Stimulated activated CD4-positive, alpha-beta T cell treated with anti-CD3 and anti-CD28 coated beads, TNF-alpha, amount 100 ng/mL, for 1 hour (primary cell): ENCODE results near the gene DGCR8.

Experiments used
- DNase-seq, 3 donors: peaks; one replicate each; pipeline ENCODE4 v3.0.0-alpha.2; 2020; ENCODE audit warnings: low read depth in 3 of 3, low spot score in 1 of 3

The DGCR8 gene

DNA sequence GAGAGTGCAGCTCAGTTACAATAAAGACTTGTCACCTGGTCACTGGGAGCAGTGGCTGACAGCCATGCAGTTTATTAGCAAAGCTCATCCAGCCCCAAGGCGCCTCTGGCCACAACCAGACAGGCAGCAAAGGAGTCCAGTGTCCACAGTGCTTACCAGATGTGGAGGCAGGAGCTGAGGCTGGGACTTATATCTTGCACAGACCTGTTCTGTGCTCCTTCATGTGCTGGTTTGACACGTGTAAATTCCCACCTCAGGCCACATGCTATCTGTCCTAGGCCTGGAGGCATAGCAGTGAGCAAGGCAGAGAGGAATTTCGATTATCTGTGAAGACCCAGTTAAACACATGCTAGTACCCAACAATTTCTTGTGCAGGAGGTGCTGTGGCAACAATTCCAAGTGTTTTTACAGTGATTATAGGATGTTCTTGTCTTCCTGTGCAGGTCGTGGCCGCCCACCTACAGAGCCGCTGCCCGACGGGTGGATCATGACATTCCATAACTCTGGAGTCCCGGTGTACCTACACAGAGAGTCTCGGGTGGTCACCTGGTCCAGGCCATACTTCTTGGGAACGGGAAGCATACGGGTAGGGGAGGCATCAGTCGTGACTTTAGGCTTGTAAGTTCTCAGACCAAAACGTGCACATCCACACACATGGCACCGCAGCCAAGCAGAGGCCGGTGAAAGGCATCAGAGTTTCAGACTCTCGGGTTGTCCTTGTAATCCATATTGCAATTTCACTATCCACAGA lies 9.4 kb downstream of the DGCR8 start:
- no peak for DNase-seq

DNA sequence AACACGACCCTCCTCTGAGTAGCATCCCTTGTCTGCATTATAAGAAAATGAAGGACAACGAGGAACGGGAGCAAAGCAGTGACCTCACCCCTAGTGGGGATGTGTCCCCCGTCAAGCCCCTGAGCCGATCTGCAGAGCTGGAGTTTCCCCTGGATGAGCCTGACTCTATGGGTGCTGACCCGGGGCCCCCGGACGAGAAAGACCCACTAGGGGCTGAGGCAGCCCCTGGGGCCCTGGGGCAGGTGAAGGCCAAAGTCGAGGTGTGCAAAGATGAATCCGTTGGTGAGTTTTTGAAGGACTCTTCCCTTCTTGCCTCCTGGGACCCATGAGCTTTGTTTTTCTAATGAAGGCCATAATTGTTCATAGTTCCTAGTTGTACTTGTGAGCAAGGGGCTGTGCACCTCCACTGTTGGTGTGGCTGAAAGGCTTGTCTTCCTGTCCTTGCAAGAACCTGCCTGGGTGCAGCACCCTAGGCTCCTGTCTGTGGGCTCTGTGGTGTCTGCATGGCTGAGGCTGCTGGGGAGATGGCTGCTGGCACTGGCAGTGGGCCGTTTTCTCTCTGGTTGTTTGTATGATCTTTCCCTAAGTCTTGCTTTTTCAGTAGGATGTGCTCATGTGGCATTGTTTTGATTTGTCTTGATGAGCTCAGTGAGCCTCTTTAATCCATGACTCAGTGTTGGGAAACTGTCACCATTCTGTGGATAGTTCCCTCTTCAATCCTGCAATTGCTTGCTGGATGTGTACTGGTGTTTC lies 10.1 kb downstream of the DGCR8 start:
- no peak for DNase-seq

DNA sequence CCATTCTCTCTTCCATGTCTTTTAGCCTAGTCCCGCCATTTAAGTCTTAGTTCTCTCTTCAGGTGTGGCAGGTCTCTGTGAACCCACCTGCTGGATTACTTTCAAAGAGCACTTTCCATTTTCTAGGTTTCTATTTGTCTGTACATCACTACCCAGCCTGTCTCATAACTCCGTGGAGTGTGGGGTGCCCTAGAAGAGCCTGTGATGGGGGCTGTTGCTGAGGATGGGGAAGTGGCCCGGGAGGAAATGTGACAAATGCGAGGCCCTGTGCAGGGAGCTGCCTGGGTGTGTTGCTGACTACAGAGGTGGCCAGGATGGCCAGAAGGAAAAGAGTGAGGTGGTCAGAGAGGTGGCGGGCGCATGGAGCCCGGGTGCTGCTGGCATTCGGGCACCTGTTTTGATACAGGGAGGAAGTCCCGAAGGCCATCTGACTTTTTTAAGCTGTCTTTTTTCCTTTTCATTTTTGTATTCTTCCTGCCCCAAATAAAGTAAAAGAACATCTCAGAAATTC lies 10.7 kb downstream of the DGCR8 start:
- DNase-seq: no peak

DNA sequence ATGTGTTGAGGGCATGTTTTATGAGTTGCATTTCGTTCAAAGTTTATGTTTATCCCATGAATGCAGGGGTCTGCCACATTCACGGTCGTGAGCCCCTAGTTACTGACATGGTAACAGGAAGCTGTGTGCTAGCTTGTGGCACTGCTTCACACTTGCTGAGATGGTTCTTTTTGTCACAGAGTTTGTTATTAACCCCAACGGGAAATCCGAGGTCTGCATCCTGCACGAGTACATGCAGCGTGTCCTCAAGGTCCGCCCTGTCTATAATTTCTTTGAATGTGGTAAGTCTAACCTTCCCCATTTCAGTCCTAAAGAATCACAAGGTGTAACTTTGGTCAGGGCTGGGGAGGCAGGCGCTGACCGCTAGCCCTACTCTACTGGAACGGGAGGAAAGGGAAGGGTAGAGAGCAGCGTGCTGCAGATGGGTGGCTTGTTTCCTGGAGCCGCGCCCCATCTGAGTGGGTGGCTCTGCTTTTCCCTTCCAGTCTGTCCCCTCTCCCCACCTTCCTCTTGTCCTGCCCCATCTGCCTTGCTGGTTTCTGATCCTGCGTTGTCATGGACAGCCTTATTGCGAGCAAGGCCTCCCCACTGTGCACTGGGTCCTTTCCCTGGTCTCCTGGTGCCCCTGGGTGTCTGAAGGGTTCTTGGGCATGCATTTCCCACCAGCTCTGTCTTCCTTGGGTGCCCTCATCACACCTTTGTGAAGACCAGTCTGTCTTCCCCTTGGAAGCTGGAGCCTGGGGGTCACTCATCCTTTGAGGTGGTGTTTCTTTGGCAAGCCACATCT lies 11.8 kb downstream of the DGCR8 start:
- no peak for DNase-seq

DNA sequence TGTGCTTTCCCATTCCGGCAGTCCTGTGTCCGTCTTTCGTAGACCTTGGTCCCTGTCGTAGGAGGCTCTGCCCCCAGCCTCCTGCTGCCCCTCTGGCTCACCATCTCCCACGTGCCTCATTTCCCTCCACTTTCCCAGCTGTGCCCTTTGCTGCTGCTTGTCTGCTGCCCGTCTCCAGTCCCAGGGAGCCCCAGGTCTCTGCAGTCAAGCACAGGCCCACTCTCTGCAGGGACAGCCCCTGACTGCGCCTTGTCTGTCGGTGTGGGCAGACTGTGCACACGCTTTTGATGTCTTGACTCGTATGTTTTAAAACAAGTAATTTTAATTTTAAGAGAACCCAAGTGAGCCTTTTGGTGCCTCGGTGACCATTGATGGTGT lies 12.4 kb downstream of the DGCR8 start:
- DNase-seq: no peak

DNA sequence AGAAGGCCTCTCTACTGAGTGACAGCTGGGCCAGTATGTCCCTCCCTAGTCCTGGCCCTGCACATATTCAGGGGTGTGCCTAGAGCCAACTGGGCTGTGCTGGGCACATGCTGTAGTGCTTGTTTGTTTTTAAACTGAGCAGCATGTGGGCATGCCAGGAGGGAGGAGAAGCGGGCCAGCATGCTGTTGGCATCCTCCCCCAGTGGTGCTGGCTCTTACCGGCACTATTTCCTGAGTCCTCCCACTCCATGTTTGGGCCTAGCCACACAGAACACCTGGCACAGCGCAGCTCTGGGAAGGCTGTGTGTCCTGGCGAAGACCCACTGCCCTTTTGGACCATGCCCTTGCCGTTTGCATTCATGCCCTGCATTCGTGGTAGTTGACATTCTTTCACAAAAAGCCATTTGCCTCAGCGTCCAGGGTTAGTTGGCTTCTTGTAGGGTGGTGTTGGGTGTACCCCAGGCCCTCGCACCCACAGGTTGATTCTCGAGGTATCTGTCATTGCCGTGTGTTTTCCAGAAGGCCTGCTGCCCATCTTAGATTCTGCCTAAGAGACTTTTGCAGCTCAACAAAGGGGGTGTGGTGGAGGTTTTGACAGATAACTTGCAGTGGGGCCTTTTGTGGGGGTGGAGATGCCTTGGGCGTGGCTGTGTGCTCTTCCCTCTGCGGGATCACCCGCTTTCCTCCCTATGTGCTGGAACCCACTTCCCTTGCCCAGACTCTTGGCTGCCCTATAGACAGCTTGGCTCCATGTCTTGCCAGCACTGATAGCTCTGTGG lies 13.6 kb downstream of the DGCR8 start:
- no peak for DNase-seq

DNA sequence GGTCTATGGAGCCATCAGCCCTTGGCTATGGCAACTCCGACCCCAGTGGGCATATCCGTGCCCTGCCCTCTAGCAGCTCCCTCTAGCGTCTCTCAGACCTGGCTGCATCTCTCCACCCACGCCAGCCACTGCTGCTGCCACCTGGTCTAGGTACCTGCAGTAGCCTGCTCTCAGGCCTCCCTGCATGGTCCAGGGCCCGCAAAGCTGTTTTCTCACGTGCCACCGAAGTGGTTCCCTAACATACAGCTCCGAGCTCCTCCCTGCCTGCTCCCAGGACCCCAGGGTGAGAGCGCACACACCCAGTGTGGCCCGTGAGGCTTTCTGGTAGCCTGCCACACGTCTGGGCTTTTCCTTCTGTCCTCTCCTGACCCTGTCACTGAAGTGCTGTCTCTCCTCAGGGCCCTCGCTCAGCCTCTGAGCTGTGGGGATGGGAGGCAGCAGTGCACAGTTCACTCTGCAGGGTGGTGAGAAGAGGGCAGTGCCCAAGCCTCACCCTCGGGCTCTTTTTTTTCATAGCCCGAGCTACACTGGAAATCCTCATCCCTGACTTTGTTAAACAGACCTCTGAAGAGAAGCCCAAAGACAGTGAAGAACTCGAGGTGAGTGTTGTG lies 14.3 kb downstream of the DGCR8 start:
- DNase-seq: no peak

DNA sequence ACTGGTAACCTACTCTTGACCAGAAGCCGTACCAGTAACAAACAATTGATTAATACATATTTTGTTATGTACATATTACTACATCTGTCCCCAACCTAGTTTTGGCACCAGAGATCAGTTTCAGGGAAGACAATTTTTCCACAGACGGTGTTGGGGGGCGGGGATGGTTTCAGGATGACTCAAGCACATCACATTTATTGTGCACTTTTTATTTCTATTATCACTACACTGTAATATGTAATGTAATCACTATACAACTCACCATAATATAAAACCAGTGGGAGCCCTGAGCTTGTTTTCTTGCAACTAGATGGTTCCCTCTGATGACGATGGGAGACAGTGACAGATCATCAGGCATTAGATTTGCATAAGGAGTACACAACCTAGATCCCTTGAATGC lies 15.5 kb downstream of the DGCR8 start:
- no peak for DNase-seq

DNA sequence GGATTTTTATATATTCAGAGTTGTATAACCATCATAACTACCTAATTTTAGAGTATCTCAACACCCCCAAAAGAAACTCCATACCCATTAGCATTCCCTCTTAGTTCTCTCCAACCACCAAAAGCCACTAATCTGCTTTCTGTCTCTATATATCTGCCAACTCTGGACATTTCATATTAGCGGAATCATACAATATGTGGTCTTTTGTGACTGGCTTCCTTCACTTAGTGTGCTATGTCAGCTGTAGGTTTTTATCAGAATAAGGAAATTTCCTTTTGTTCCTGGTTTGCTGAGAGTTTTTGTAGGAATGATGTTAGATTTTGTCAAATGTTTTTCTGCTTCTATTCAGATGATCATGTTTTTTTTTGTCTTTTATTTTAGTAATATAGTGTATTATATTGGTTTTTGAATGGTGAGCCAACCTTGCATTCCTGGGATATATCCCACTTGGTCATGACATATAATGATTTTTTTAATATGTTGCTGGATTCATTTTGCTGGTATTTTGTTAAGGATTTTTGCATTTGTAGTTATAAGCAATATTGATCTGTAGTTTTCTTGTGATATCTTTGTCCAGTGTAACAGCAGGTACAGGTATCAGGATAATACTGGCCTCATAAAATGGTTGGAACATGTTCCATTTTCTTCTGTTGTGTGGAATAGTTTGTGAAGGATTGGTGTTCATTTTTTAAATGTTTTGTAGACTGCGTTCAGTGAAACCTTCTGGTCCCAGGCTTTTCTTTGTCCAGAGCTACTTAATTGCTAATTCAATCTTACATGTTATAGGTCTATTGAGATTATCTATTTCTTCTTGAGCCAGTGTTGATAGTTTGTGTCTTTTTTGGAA lies 16.8 kb downstream of the DGCR8 start:
- no peak for DNase-seq

DNA sequence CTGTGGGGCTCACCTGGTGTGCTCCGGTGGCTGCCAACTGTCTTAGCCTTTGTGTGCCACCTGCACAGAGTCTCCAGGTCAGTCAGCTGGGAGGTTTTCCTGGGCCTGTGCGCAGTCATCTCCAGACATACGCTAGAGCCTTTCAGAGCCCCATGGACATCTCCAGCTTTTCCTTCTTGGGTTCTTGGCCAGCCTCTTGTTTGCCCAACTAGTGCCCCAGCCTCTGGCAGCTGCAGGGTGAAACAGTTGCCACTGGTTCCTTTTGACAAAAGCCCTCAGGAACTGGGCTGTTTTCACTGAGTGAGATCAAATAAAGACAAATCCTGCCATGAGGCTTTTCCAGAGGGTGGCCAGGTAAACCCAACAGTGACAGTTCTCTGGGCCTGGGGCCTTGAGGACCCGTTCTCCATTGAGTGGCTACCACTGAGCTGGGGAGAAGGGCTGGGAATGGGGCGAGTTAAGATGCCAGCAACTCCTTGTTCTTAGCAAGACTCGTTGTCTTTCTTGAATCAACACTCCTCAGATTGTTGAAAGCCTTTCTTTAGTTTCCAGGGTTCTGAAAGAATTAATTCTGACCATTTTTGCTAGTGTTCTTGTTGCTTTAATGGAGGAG lies 19.2 kb downstream of the DGCR8 start:
- DNase-seq: no peak

DNA sequence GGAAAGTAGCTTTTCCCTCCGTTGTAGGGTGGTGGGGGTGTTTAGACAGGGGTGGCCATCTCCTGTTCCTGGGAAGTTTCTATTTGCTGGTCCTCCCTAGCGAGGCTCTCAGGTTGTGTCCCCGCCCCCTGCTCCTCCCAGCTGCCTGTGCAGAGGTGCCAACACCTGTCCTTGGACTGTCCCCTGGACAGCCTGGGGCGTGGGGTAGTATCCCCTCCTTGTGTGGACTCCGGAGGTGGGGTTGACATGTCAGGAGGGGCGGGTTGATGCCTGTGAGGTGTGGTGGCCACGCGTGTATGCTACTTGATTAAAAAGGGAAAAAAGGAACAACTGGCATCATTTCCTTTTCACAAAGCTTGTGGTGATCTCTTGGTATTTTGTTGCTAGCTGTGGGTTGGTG lies 21.6 kb downstream of the DGCR8 start:
- DNase-seq: no peak

DNA sequence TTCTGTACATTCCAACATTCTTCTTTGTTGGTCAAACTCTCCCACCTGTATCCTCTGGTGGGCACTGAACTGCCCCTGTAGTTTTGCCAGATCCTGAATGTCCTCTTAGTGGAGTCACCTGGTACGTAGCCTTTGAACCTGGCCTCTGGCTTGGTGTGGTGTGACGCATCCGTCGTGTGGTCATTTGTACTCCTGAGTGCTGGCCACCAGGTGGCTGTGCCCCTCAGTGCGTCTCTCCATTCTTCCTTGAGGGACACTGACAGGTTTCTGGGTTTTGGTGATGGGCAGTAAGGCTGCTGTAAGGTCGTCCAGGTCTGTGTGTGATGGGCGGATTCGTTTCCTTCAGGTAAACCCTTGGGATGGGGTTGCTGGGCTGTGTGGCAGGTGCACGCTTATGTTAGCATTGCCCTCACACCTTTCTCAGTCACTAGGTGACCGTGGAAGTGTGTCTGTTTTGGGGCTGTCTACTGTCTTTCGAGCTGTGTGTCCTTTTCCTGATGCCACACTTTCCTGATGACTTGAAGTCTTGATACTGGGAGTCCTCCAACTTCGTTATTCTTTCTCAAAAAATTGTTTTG lies 22.3 kb downstream of the DGCR8 start:
- DNase-seq: no peak

DNA sequence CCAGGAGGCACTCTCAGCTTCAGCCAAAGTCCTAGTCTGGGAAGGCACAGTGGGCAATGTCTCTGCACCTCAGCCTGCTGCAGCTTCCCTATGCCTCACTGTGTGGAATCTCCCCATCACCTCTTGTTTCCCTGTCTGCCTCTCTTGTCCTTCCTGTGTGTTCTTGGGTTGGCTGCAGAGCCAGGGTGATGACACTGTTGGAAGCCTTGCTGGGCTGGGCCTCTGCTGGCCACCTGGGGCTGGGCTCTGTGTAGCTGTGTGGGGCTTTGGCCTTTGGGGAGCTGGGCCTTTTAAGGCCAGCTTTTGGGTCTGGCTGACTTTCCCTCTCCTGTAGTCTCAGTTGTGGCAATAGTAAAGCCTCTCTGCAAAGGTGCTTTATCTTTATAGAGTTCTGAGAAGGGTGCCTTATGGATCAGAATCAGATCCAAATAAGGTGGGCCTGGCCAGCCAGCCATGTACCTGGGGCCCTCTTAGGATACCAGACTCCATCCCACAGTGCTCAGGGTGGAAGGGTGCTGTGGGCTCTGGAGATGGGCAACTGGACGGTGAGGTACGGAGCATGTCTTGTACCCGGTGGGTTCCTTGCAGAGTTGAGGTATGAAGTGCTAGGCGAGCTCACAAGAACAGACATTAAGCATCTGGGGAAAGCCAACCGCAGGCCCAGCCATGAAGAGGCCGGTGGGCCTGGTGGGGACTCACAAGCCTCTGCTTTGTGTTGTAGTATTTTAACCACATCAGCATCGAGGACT lies 25.6 kb downstream of the DGCR8 start:
- DNase-seq: no peak

DNA sequence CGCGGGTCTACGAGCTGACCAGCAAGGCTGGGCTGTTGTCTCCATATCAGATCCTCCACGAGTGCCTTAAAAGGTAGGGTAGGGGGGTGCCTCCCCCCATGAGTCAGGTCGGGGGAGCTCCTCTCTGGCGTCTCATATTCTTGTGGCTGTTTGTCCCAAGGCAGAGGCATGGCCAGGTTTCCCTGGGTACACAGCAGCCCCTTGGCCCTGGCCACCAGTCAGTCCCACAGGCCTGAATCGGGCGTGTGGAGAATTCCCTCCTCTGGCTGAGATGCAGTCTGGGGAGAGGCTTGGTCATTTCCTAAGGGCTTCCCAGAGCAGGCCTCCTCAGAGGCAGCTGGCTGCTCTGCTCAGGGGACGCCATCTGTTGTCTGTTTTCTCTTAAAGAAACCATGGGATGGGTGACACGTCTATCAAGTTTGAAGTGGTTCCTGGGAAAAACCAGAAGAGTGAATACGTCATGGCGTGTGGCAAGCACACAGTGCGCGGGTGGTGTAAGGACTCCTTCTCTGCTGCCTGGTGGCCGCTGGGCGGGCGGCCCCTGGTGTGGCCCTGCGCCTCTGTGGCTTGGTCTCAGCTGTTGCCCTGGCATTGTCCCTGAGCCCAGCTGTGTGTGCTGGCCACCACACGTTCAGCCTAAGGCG lies 26.3 kb downstream of the DGCR8 start:
- no peak for DNase-seq

DNA sequence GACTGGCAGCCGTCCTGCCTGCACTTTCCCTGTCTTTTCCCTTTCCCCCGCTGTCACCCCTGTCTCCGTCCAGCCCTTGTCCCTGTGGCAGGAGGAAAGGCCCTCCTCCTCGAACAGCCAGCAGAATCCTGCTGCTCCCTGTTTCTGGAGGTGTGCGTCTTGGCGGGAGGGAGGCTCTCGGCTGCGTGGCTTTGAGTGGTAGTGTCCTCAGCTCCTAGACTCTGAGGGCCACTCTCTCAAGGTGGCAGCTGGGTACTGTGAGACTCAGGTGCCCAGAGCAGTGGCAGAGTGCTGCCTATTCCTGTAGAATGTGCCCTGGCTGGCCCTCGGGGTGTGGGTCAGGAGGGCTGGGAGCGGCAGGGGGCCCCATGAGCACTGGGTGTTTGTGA lies 26.8 kb downstream of the DGCR8 start:
- no peak for DNase-seq

DNA sequence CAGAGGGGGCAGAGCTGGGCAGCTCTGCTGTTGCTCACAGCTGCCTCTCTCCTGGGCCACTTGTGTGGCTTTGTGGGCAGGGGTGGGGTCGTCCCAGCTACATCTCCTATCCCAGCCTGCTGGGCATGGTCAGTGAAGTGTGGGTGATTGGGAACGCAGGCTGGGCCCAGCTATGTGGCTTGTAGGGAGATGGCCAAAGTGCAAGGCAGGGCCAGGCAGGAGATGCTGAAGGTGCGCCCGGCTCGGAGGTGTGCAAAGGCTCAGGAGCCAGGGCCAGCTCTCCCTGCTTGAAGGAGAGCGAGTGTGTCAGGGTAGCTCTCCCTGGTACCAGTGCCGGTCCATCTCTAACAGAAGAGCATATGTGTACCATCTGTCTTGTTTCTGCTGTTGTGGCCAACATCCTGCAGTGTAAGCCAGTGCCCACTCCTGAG lies 27.4 kb downstream of the DGCR8 start:
- DNase-seq: no peak

DNA sequence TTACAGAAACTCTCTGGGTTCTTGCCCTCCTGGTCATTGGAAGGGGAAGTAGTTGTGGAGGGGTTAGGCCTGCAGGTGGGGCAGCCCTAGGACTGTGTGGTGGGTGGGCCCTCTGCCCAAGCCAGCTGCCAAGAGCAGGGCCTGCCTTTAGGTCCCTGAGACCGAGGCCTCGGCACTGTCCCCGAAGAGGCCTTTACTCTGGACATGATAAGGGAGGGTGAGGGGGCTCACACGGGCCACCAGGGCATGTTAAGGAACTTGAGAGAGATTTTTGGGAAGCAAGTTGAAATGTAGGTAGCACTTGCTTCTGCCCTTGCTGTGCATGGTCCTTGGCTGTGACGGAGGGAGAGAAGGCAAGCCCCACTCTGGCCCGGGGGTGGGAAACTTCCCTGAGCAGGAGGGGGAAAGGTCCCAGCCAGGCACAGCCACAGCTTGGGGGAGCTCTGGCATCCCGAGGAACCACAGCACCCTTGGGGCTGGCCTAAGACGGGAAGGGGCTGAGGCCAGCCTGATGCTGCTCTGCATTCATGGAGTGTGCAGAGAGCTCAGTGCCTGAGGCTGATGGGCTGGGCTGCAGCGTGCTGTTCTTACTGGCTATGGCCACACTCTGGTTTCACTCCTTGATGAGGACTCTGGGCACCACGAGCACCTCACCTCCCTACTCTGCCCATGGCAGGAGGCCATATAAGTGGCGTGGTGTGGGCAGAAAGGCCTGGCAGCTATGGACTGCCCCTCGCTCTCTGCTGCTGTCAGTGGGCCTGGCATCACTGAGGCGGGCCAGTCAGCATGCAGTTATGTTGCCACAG lies 28.1 kb downstream of the DGCR8 start:
- DNase-seq: no peak
